Colonic mucosa (tissue), 4 donors: ENCODE results near the gene RBP2. TPM values are rescaled to one million over a fixed set of nuclear protein-coding genes. Genes with fewer than 3 reads are reported as not detected.

Experiments
- DNase-seq: peaks from one replicate; pipeline ENCODE4 v3.0.0-alpha.2; 2020
- H3K27ac ChIP-seq: fragments of 200-600 bp; one replicate; pipeline ENCODE4 v1.8.0; 2021
- H3K27me3 ChIP-seq: fragments of 200-600 bp; one replicate; pipeline ENCODE4 v1.8.0; 2021
- H3K36me3 ChIP-seq: fragments of 200-600 bp; one replicate; pipeline ENCODE4 v1.8.0; 2021
- H3K4me1 ChIP-seq: fragments of 200-600 bp; one replicate; pipeline ENCODE4 v1.8.0; 2021; ENCODE audit warnings: mild to moderate bottlenecking
- H3K4me3 ChIP-seq: fragments of 200-600 bp; one replicate; pipeline ENCODE4 v1.8.0; 2021
- H3K9ac ChIP-seq, 2 donors: one replicate each; pipeline ENCODE4 v1.7.0; 2013; ENCODE audit warnings: control low read depth in 2 of 2, low read depth in 2 of 2, low read length in 2 of 2
- H3K9me3 ChIP-seq: fragments of 200-600 bp; one replicate; pipeline ENCODE4 v1.8.0; 2021
- CTCF ChIP-seq: fragments of 200-600 bp; IDR thresholded peaks from one replicate; pipeline ENCODE4 v1.8.0; 2022; ENCODE audit warnings: antibody characterized with exemption, mild to moderate bottlenecking
- intact Hi-C: fragments of 100-400 bp; cut with DNase I; formaldehyde crosslinking; loops from one replicate; pipeline ENCODE4 v1.14.1; 2022
- total RNA-seq, 2 donors: library from RNA; stranded (reverse); fragmentation: NEBNext Ultra II Directional in 1 of 2; extraction: Animal tissue kit (Norgen Biotek cat#: 25700) in 1 of 2; gene quantifications; one replicate each; pipeline ENCODE4 v1.2.1, GENCODE V29; 2021
- donor health status: healthy.
- donor health status: DM: no; HTN: no; CAD: no.
- donor health status: DM: no; HTN: no; CAD: no.

RBP2 gene
- 1 to 10 TPM; 1.4 to 3.1 TPM for total RNA-seq

- TF ChIP-seq CTCF: no peak
- Histone ChIP-seq H3K4me3 (no peak within 1 kb of the TSS), H3K9ac (no peak within 1 kb of the TSS), H3K36me3 (no peaks in the 10 kb centered on the region), H3K9me3 (no peaks in the 10 kb centered on the region), H3K27me3 (no peaks in the 10 kb centered on the region), H3K4me1 (no peaks in the 10 kb centered on the region), H3K27ac (no peak within 1 kb of the TSS)
- DNase-seq: peak; percentile 29
- intact Hi-C loops: no loop called here
Measured at GRCh38 chr3:139476348-139476747, at the start of gene RBP2. RBP2 (minus strand) TSS chr3:139476516; CDS start chr3:139476459, 57 bp downstream.

DNA sequence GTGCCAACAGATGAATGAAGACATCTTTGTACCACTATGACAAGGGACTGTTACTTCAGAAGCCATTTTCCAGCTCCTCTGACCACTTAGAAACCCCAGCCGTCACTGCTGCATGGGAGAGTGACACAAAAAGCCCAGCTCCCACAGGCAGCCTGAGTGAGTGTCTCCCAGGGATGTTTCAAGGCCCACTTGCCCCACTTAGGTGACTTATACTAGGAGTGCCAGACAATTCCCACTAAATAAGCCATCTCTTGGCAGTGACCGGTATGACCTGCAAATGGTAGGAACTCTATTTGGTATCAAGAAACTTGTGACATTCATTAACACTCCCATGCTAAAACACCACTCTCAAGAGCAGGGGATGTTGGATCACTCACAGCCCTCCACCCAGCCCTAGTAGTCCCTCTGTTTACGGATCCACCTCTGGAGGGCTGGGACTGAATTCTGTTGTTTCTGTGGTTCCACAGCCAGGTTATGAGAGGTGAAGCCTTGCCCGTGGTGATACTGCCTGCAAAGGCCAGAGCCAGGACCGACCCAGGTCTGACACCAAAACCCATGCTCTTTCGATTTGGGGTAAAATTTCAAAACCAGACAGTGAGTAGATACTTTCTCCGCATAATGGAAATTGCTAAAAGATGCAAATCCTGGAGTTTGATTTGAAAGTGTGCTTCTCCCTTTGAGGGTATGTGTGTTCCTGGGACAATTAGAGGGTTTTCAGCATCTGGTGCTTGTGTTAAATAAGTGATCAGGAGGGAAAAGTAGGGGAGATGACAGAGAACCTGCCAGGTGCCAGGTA, 48.7 kb upstream of the RBP2 start:
- intact Hi-C loops: no loop called here
- Histone ChIP-seq H3K9me3 (no peaks in the 10 kb centered on the region), H3K4me3 (no peak overlapping the region), H3K4me1 (no peaks in the 10 kb centered on the region), H3K27me3 (no peaks in the 10 kb centered on the region), H3K27ac (no peak overlapping the region), H3K36me3 (no peaks in the 10 kb centered on the region), H3K9ac (no peak overlapping the region)
- DNase-seq: no peak
- no peak for TF ChIP-seq CTCF

DNA sequence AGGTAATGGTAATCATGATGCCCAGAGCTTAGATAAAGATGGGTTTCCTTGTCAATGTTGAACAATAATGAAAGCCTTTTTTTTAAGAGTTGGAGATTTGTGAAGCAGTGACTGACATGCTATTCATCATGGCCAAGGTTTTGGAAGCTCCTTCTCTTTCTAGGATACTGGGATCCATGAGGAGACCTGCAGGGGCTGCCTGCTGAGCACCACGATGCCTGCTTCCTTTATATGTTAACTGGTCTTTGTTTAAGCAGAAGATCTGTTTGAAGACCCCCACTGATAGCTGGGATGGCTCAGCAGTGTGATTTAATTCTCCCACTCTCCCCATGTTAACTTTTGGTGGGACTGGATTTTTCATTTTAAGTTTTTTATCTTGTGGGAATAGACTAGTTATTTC, 47.4 kb upstream of the RBP2 start:
- intact Hi-C loops: no loop called here
- Histone ChIP-seq H3K4me1 (no peaks in the 10 kb centered on the region), H3K27me3 (no peaks in the 10 kb centered on the region), H3K4me3 (no peak overlapping the region), H3K36me3 (no peaks in the 10 kb centered on the region), H3K27ac (no peak overlapping the region), H3K9me3 (no peaks in the 10 kb centered on the region), H3K9ac (no peak overlapping the region)
- no peak for TF ChIP-seq CTCF
- no peak for DNase-seq

- Histone ChIP-seq H3K4me3 (no peak overlapping the region), H3K4me1 (no peaks in the 10 kb centered on the region), H3K27me3 (no peaks in the 10 kb centered on the region), H3K9ac (no peak overlapping the region), H3K36me3 (no peaks in the 10 kb centered on the region), H3K9me3 (no peaks in the 10 kb centered on the region), H3K27ac (no peak overlapping the region)
- no peak for TF ChIP-seq CTCF
- DNase-seq: no peak
- intact Hi-C loops: no loop called here
Measured at GRCh38 chr3:139523166-139523565, 46.9 kb upstream of the RBP2 start.

DNA sequence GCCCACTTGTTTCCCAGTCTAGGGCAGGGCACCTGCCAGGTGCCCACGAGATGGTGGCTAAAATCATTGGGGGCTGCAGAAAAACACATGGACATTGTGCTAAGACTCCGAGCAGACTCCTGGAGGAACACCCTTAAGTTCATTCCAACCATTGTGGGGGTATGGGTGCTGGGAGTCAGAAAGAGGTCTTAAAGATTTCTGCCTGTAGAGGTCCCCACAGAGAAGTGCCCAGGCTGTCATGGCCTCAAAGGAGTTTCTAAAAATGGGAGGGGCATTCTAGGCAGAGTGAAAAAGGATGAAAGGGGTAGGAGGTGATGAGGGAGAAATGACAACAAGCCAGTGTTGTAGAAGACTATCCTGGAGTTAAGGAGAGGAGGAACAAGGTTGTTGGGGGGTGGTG, 46.1 kb upstream of the RBP2 start:
- Histone ChIP-seq H3K4me1 (no peaks in the 10 kb centered on the region), H3K36me3 (no peaks in the 10 kb centered on the region), H3K9ac (no peak overlapping the region), H3K27me3 (no peaks in the 10 kb centered on the region), H3K9me3 (no peaks in the 10 kb centered on the region), H3K27ac (no peak overlapping the region), H3K4me3 (no peak overlapping the region)
- intact Hi-C loops: no loop called here
- TF ChIP-seq CTCF: no peak
- DNase-seq: no peak
